Lung microvascular endothelial cell (primary cell): Measurements from ENCODE around the gene PTAFR. TPM values are rescaled to one million over a fixed set of nuclear protein-coding genes. Genes with fewer than 3 reads are reported as not detected.
"Not testable (repeated sequence)": the region's sequence is repeated elsewhere in the genome, so short reads cannot be mapped to it uniquely, and the experiment has no call there.

ENCODE experiments used
- DNase-seq, 2 donors: peaks; one replicate each; pipeline versions ENCODE4 v3.0.0 to v3.0.0-alpha.2; 2010; ENCODE audit warnings: low read depth in 2 of 2
- total RNA-seq: library from RNA; depleted of rRNA; stranded (reverse); fragments of >200 nt; gene quantifications from 2 replicates; pipeline ENCODE4 v1.2.1, GENCODE V29; 2014

Gene PTAFR
- total RNA-seq, 1 donor from 2014 or later: under 0.01 TPM

- no peak for DNase-seq
Observed at GRCh38 chr1:28145728-28146127, 30.8 kb downstream of the PTAFR start.

GRCh38 chr1:28144203-28145135 is 32.0 kb downstream of the PTAFR start:
- DNase-seq: peak in 1 of 2 donors; percentile 43

GRCh38 chr1:28143496-28144202 is 32.8 kb downstream of the PTAFR start:
- DNase-seq: no peak

GRCh38 chr1:28141685-28142084 is 34.8 kb downstream of the PTAFR start:
- no peak for DNase-seq

- not testable (repeated sequence) for DNase-seq
Observed at GRCh38 chr1:28139866-28140265, 36.6 kb downstream of the PTAFR start.

- peak in 1 of 2 donors; percentile 10 for DNase-seq
Observed at GRCh38 chr1:28139025-28139712, 37.3 kb downstream of the PTAFR start.

GRCh38 chr1:28136922-28137613 is 39.4 kb downstream of the PTAFR start:
- peak in 1 of 2 donors; percentile 24 for DNase-seq

GRCh38 chr1:28136169-28136921 is 40.1 kb downstream of the PTAFR start:
- no peak for DNase-seq

- DNase-seq: no peak
Observed at GRCh38 chr1:28135371-28136168, 40.9 kb downstream of the PTAFR start.

- no peak for DNase-seq
Observed at GRCh38 chr1:28134651-28135207, 41.8 kb downstream of the PTAFR start.

- DNase-seq: no peak
Observed at GRCh38 chr1:28132171-28133167, 44.0 kb downstream of the PTAFR start.

- DNase-seq: no peak
Observed at GRCh38 chr1:28130901-28131300, 45.6 kb downstream of the PTAFR start.

- DNase-seq: peak in 1 of 2 donors; percentile 65
Observed at GRCh38 chr1:28129150-28129549, 47.3 kb downstream of the PTAFR start.

- no peak for DNase-seq
Observed at GRCh38 chr1:28127617-28128257, 48.8 kb downstream of the PTAFR start.

- no peak for DNase-seq
Observed at GRCh38 chr1:28126783-28127490, 49.6 kb downstream of the PTAFR start.

GRCh38 chr1:28126212-28126611 is 50.3 kb downstream of the PTAFR start:
- no peak for DNase-seq

- DNase-seq: peak in 1 of 2 donors; percentile 33
Observed at GRCh38 chr1:28123461-28123961, 53.0 kb downstream of the PTAFR start.
